ENCODE data around the gene CBR3. TPM values are rescaled to one million over a fixed set of nuclear protein-coding genes. Genes with fewer than 3 reads are reported as not detected.

CBR3 gene
- total RNA-seq, 1 donor from 2014 or later: 3.5 TPM

GRCh38 chr21:36179145-36179544 is 44.3 kb downstream of the CBR3 start:
- Mint-ChIP-seq H3K27me3 (ENCODE audit: low read depth) (no peaks in the 10 kb centered on the region), H3K36me3 (ENCODE audit: low read depth) (peaks cover 4% of the 10 kb centered on the region), H3K4me1 (ENCODE audit: low read depth) (peaks cover 5% of the 10 kb centered on the region), H3K9me3 (ENCODE audit: low read depth) (peaks cover 8% of the 10 kb centered on the region), H3K27ac (ENCODE audit: unreplicated experiment) (no peak overlapping the region), H3K4me3 (ENCODE audit: unreplicated experiment) (no peak overlapping the region)
- TF ChIP-seq CTCF (IDR thresholded peaks at IDR 0.05): no peak
- no peak for DNase-seq (ENCODE audit: low spot score)

DNA sequence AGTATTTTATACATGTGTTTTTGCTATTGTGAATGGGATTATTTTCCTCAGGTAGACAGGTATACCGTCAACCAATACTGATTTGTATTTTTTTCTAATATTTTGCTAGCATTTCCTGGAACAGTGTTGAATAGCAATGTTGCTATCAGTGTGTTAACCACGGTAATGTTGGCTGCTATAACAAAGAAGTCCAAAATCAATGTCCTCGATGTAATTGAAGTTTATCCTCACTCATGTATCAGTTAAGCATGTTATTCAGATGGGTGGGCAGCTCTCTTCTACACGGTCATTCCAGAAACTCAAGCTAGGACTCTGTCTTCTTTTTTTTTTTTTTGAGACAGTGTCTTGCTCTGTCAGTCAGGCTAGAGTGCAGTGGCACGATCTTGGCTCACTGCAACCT is 46.1 kb downstream of the CBR3 start:
- Mint-ChIP-seq H3K9me3 (ENCODE audit: low read depth) (peaks cover 8% of the 10 kb centered on the region), H3K4me1 (ENCODE audit: low read depth) (peaks cover 5% of the 10 kb centered on the region), H3K27me3 (ENCODE audit: low read depth) (no peaks in the 10 kb centered on the region), H3K4me3 (ENCODE audit: unreplicated experiment) (no peak overlapping the region), H3K36me3 (ENCODE audit: low read depth) (peaks cover 6% of the 10 kb centered on the region), H3K27ac (ENCODE audit: unreplicated experiment) (no peak overlapping the region)
- TF ChIP-seq CTCF (IDR thresholded peaks at IDR 0.05): no peak
- DNase-seq (ENCODE audit: low spot score): no peak

GRCh38 chr21:36183144-36183795 is 48.4 kb downstream of the CBR3 start:
- H3K4me1 Mint-ChIP-seq (ENCODE audit: low read depth): peaks cover 6% of the 10 kb centered on the region

DNA sequence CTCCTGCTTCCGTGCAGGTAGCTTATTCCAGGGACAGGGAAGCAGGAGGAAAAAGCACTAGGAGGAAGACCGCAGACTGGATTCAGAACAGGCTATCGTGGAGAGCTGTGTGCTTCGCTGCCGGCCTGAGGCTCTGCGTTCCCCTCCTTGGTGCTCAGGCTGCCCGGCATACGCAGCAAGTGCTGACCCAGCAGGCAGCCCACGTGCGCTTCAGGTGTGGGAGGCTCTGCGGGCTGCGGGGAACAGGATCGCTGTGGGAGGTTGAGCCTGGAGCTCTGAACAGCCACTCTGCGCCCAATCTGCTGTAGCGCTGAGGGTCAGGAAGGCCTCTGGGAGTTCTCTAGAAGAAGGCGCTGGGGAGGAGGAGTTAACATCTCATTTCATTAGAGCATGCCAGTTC is 49.7 kb downstream of the CBR3 start:
- peaks cover 5% of the 10 kb centered on the region for H3K36me3 Mint-ChIP-seq (ENCODE audit: low read depth)
- no peaks in the 10 kb centered on the region for H3K9me3 Mint-ChIP-seq (ENCODE audit: low read depth)
- H3K4me1 Mint-ChIP-seq (ENCODE audit: low read depth): peaks cover 13% of the 10 kb centered on the region
- H3K27me3 Mint-ChIP-seq (ENCODE audit: low read depth): no peaks in the 10 kb centered on the region
- peak; percentile 55 for DNase-seq (ENCODE audit: low spot score)
- no peak overlapping the region for H3K27ac Mint-ChIP-seq (ENCODE audit: unreplicated experiment)
- H3K4me3 Mint-ChIP-seq (ENCODE audit: unreplicated experiment): no peak overlapping the region
- TF ChIP-seq CTCF (IDR thresholded peaks at IDR 0.05): no peak

More at GRCh38 chr21:36183144-36183795, 48.4 kb downstream of the CBR3 start:
- H3K27ac Mint-ChIP-seq (ENCODE audit: unreplicated experiment): no peak overlapping the region
- TF ChIP-seq CTCF (IDR thresholded peaks at IDR 0.05): no peak
- H3K9me3 Mint-ChIP-seq (ENCODE audit: low read depth): peaks cover 8% of the 10 kb centered on the region
- DNase-seq (ENCODE audit: low spot score): peak; percentile 47
- peaks cover 6% of the 10 kb centered on the region for H3K36me3 Mint-ChIP-seq (ENCODE audit: low read depth)
- no peak overlapping the region for H3K4me3 Mint-ChIP-seq (ENCODE audit: unreplicated experiment)
- H3K27me3 Mint-ChIP-seq (ENCODE audit: low read depth): no peaks in the 10 kb centered on the region

DNA sequence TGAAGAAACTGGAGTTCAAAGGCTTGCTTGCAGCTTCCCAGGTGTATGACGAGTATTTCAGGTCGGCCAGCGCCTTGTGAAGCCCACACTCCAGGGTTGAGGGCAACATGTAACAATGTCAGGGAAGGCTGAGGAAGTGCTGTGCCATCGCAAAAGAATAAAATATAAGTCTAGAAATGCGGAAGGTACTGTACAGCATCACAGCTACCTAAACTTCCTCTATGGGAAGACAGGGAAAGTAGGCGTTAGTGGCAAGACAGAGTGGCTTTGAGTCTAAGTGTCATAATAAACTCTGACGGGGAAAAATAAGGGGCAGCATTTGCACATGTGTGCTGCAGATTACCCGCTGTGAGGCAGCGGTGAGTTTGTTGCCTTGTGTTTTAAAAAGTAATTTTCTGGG is 50.6 kb downstream of the CBR3 start:
- Mint-ChIP-seq H3K4me1 (ENCODE audit: low read depth) (peaks cover 13% of the 10 kb centered on the region), H3K36me3 (ENCODE audit: low read depth) (peaks cover 5% of the 10 kb centered on the region), H3K27ac (ENCODE audit: unreplicated experiment) (no peak overlapping the region), H3K9me3 (ENCODE audit: low read depth) (no peaks in the 10 kb centered on the region), H3K27me3 (ENCODE audit: low read depth) (no peaks in the 10 kb centered on the region), H3K4me3 (ENCODE audit: unreplicated experiment) (no peak overlapping the region)
- DNase-seq (ENCODE audit: low spot score): peak; percentile 6
- no peak for TF ChIP-seq CTCF (IDR thresholded peaks at IDR 0.05)
